Right renal pelvis (tissue), 4 donors: ENCODE measurements around the gene ABCC2. TPM values are rescaled to one million over a fixed set of nuclear protein-coding genes. Genes with fewer than 3 reads are reported as not detected.

Experiments
- DNase-seq, 4 donors: peaks; one replicate each; pipeline ENCODE4 v3.0.0-alpha.2; 2013; ENCODE audit warnings: low read depth in 4 of 4, low spot score in 3 of 4, missing footprints in 1 of 4
- polyA plus RNA-seq, 4 donors: library from polyadenylated mRNA; unstranded; fragments of 120-200 nt; gene quantifications; one replicate each; pipeline ENCODE4 v1.2.1, GENCODE V29; 2013; ENCODE audit not compliant: insufficient read length in 4 of 4

ABCC2 gene
- polyA plus RNA-seq, 4 donors = 7.4 to 11.4 (median 8.9) TPM

- DNase-seq = no peak
Measured at GRCh38 chr10:99770408-99771045, 11.9 kb upstream of the ABCC2 start.

GRCh38 chr10:99775850-99776249 lies 6.6 kb upstream of the ABCC2 start:
- DNase-seq = no peak

DNA sequence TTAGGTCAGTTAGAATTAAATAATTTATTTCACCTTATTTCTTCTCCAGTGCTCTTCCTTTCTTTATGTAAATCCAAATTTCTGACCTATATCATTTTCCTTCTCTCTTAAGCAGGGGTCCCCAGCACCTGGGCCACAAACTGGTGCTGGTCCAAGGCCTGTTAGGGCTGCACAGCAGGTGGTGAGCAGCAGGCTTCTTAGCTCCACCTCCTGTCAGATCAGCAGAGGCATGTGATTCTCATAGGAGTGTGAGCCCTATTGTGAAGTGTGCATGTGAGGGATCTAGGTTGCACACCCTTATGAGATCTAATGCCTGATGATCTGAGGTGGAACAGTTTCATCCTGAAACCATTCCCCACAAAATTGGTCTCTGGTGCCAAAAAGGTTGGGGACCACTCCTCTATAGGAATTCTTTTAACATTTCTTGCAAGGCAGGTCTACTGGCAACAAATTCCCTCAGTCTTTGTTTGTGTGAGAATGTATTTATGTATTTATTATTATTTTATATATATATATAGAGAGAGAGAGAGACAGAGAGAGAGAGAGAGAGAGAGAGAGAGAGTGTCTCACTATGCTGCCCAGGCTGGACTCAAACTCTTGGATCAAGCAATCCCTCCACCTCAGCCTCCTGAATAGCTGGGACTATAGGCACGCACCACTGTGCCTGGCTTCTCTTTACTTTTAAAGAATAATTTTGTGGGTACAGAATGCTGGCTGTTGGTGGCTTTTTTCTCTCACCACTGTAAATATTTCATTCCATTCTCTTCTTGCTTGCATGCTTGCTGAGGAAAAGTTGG lies 4.3 kb upstream of the ABCC2 start:
- DNase-seq = no peak

GRCh38 chr10:99779335-99779734 lies 3.1 kb upstream of the ABCC2 start:
- DNase-seq = no peak

DNA sequence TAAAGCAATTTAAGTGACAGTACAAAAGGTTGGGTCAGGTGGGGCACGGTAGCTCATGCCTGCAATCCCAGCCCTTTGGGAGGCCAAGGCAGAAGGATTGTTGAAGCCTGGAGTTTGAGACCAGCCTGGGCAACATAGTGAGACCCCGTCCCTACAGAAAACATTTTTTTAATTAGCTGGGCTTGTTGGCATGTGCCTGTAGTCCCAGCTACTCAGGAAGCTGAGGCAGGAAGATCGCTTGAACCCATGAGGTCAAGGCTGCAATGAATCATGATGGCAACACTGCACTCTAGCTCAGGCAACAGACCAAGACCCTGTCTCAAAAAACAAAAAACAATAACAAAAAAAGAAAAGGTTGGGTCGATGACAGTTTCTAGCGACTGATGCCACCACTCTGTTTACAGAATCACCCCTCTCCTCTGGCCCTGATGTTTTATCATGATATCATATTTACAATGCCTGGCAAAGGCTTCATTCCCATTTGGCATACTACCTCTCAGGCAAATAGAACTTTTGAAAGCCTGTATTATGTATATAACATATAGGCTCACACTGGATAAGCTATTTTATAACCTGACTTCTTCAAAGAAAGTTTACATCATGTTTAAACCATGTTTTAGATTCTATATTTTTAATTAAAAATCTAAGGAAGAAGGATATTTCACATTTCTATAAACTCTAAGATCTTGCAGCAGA lies 558 bp upstream of the ABCC2 start:
- no peak for DNase-seq

GRCh38 chr10:99784016-99784726 lies 1.7 kb downstream of the ABCC2 start:
- no peak for DNase-seq

DNA sequence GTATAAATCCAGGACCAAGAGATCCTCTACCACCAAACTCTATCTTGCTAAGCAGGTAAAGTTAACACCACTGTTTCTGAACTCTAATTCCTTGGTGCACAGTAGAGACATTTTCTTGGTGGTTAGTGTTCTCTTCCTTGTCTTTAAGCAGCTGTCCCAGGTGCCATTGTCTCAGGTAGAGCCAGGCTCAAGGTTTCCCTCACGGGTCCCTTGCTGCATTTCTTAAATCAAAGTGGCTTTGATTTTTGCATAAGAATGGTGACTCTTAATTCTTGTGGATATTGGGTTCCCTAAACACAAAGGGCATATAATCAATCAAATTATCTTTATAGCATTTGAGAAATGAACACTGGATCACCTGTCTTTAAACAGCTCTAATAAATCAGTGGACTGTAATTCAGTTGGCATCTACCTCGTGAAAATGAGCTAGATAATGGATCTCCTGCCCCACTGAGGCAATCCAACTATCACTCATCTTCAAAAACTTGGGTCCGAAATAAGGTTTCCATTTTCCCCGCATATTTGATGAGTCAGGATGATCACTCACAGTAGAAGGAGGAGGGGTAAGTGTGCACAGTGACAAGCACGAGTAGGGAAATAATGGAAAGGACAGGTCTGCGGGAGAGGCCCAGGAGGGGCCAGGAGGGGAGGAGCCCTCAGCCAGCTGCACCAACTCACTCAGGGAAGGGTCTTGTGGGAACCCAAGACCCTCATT lies 2.4 kb downstream of the ABCC2 start:
- DNase-seq = no peak

- no peak for DNase-seq
Measured at GRCh38 chr10:99785646-99786045, 3.2 kb downstream of the ABCC2 start.

GRCh38 chr10:99787311-99787710 lies 4.9 kb downstream of the ABCC2 start:
- DNase-seq = no peak

- DNase-seq = no peak
Measured at GRCh38 chr10:99787782-99788445, 5.5 kb downstream of the ABCC2 start.

- no peak for DNase-seq
Measured at GRCh38 chr10:99788598-99789256, 6.3 kb downstream of the ABCC2 start.

DNA sequence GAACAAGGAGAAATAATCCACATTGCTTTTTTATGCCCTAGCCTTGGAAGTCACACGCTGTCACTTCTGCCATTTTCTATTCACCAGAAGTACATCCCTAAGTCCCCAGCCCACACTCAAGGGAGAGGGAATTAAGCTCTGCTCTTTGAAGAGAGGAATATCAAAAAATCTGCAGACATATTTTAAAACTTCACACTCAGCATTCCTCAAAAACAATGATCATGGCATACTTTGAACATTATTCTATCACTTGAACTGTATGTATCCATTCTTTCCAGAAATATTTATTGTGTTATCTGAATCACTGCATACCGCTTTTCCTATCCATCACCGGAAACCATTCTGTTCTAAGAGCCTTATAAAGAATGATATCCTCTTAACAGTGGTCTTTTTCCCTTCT lies 9.4 kb downstream of the ABCC2 start:
- no peak for DNase-seq

DNA sequence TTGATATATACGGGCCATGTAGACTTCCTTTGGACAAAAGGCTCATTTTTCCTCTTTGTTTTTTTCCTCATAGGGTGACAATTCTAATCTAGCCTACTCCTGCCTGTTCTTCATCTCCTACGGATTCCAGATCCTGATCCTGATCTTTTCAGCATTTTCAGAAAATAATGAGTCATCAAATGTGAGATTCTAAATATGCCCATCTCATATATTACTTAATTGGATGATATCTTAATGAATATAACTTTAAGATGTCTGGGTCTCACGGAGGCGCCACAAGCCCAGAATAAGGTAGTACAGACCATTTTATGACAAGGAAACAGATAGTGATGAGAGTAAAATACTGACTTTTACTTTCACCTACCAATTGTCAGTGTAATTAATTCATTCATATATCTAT lies 11.4 kb downstream of the ABCC2 start:
- DNase-seq = no peak

- DNase-seq = no peak
Measured at GRCh38 chr10:99796928-99797327, 14.5 kb downstream of the ABCC2 start.

GRCh38 chr10:99798031-99798430 lies 15.6 kb downstream of the ABCC2 start:
- no peak for DNase-seq

- no peak for DNase-seq
Measured at GRCh38 chr10:99798920-99799319, 16.5 kb downstream of the ABCC2 start.

DNA sequence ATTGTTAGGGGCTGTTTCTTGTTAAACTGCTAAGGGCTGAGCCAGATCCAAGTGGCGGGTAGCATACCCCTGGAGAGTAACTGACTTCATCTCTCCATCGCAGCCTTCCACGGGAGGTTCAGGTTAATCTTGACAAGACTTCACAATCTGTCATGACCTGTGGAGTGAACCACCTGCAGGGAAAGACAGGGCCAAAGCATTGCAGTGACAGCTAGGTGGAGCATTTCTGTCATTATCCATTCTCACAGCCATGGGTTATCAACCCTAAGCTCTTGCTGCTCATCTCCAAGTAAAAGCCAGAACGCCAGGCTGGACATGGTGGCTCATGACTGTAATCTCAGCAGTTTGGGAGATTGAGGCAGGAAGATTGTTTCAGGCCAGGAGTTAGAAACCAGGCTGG lies 17.2 kb downstream of the ABCC2 start:
- no peak for DNase-seq

DNA sequence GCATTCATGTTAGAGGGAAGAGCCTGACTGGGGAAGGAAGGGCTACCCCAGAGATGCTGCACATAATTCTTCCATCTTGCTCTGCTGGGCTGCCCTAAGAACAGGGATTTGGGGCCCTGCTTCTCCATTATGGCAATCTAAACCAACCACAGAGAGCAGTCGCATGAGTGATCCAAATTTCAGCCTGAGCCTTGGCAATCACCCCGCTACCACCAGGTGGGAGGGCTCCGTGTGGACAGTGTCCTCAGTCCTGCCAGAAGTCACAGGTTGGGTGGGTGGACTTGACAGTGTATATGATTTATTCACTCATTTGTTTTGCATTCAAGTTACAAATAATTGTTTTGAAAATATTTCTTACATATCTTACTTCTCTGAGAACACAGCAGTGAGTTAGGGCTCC lies 22.0 kb downstream of the ABCC2 start:
- no peak for DNase-seq

DNA sequence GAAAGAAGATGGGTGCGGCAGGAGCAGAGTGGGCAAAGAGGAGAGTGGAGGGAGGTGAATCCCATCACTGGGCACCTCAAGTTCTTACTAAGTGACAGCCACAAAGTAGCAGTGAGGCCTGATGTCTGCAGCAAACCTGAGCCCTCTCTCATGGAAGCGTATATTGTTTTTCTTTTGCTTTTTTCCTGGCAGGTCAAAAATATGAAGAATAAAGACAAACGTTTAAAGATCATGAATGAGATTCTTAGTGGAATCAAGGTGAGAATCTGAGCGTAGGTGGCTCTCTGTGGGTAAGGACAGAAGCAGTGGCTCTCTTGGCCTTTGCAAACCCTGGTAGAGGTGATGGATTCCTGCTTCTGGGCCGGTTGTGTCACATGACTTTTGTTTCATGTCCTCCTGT lies 22.8 kb downstream of the ABCC2 start:
- no peak for DNase-seq
